Progenitor cell of endocrine pancreas (in vitro differentiated cells): Measurements from ENCODE around the gene BUD13. TPM values are rescaled to one million over a fixed set of nuclear protein-coding genes. Genes with fewer than 3 reads are reported as not detected.

Experiments used
- DNase-seq: peaks from one replicate; pipeline ENCODE4 v3.0.0; 2021; ENCODE audit warnings: low spot score; ENCODE audit not compliant: unreplicated experiment
- H3K27ac Mint-ChIP-seq: 2 replicates; pipeline ENCODE4 v1.8.0; 2021; ENCODE audit warnings: mild to moderate bottlenecking, moderate library complexity, mixed read lengths
- H3K27me3 Mint-ChIP-seq: 2 replicates; pipeline ENCODE4 v1.8.0; 2021; ENCODE audit warnings: mixed read lengths
- H3K36me3 Mint-ChIP-seq: 2 replicates; pipeline ENCODE4 v1.8.0; 2022; ENCODE audit warnings: mixed read lengths; ENCODE audit not compliant: insufficient read depth
- H3K4me1 Mint-ChIP-seq: 2 replicates; pipeline ENCODE4 v1.8.0; 2021; ENCODE audit warnings: low read depth, mixed read lengths
- H3K4me3 Mint-ChIP-seq: 2 replicates; pipeline ENCODE4 v1.8.0; 2021; ENCODE audit warnings: low read depth, mild to moderate bottlenecking, moderate library complexity, mixed read lengths
- H3K9me3 Mint-ChIP-seq: 2 replicates; pipeline ENCODE4 v1.8.0; 2021; ENCODE audit warnings: low read depth, mixed read lengths
- CTCF ChIP-seq: fragments of 200-600 bp; sonication (generic); IDR thresholded peaks from one replicate; pipeline ENCODE4 v1.5.0; 2021; ENCODE audit warnings: antibody characterized with exemption, mild to moderate bottlenecking; ENCODE audit not compliant: unreplicated experiment
- long read RNA-seq: library from polyadenylated mRNA; unstranded; transcript quantifications from one replicate; pipeline ENCODE4 v2.0.0, GENCODE V29; 2020
- total RNA-seq: library from RNA; stranded (reverse); gene quantifications from 2 replicates; pipeline ENCODE4 v1.2.1, GENCODE V29; 2021

Gene BUD13
- total RNA-seq = 23.8 and 26.8 TPM in 2 replicates
- long read RNA-seq, transcript BUD13-201 (10 exons, 2,196 nt) = major isoform, 100 of 124 reads
- long read RNA-seq, partial matches to known transcripts = 9 of 124 reads
- long read RNA-seq, other reads (novel, unspliced or antisense) = 15 of 124 reads

GRCh38 chr11:116772443-116773202 is at the start of gene BUD13:
TSS of gene BUD13 (minus strand) at chr11:116772987. CDS start at chr11:116772964, 23 bp downstream.
- no peak for TF ChIP-seq CTCF
- H3K9me3 Mint-ChIP-seq = no peaks in the 10 kb centered on the region
- H3K4me1 Mint-ChIP-seq = peaks cover 20% of the 10 kb centered on the region
- peak; percentile 85 for DNase-seq
- peaks cover 13% of the 10 kb centered on the region for H3K36me3 Mint-ChIP-seq
- peak within 1 kb of the TSS; percentile 96 for H3K27ac Mint-ChIP-seq
- peak within 1 kb of the TSS; percentile 97 for H3K4me3 Mint-ChIP-seq
- no peaks in the 10 kb centered on the region for H3K27me3 Mint-ChIP-seq

- H3K4me1 Mint-ChIP-seq = peaks cover 14% of the 10 kb centered on the region
- H3K27ac Mint-ChIP-seq = no peak overlapping the region
- no peaks in the 10 kb centered on the region for H3K9me3 Mint-ChIP-seq
- H3K36me3 Mint-ChIP-seq = no peaks in the 10 kb centered on the region
- no peak for DNase-seq
- no peak for TF ChIP-seq CTCF
- peaks cover 15% of the 10 kb centered on the region for H3K27me3 Mint-ChIP-seq
- no peak overlapping the region for H3K4me3 Mint-ChIP-seq
Measured at GRCh38 chr11:116822575-116822974, 49.8 kb upstream of the BUD13 start.

- Mint-ChIP-seq H3K4me1 (peaks cover 6% of the 10 kb centered on the region), H3K9me3 (no peaks in the 10 kb centered on the region), H3K4me3 (no peak overlapping the region), H3K27ac (no peak overlapping the region), H3K27me3 (peaks cover 15% of the 10 kb centered on the region), H3K36me3 (no peaks in the 10 kb centered on the region)
- TF ChIP-seq CTCF = no peak
- DNase-seq = no peak
Measured at GRCh38 chr11:116821050-116821918, 48.5 kb upstream of the BUD13 start.

GRCh38 chr11:116819049-116819448 is 46.3 kb upstream of the BUD13 start:
- H3K4me3 Mint-ChIP-seq = no peak overlapping the region
- no peak overlapping the region for H3K27ac Mint-ChIP-seq
- H3K27me3 Mint-ChIP-seq = peaks cover 15% of the 10 kb centered on the region
- H3K36me3 Mint-ChIP-seq = no peaks in the 10 kb centered on the region
- peaks cover 6% of the 10 kb centered on the region for H3K4me1 Mint-ChIP-seq
- H3K9me3 Mint-ChIP-seq = no peaks in the 10 kb centered on the region
- DNase-seq = no peak
- TF ChIP-seq CTCF = no peak

- peaks cover 6% of the 10 kb centered on the region for H3K27me3 Mint-ChIP-seq
- DNase-seq = no peak
- no peak overlapping the region for H3K27ac Mint-ChIP-seq
- H3K36me3 Mint-ChIP-seq = no peaks in the 10 kb centered on the region
- no peak overlapping the region for H3K4me3 Mint-ChIP-seq
- H3K9me3 Mint-ChIP-seq = no peaks in the 10 kb centered on the region
- no peak for TF ChIP-seq CTCF
- peaks cover 4% of the 10 kb centered on the region for H3K4me1 Mint-ChIP-seq
Measured at GRCh38 chr11:116814502-116814901, 41.7 kb upstream of the BUD13 start.
